HG03159 (cell line): ENCODE results near the gene RPRD2.
"Not testable (repeated sequence)": the region's sequence is repeated elsewhere in the genome, so short reads cannot be mapped to it uniquely, and the experiment has no call there.

ENCODE experiments used
- ATAC-seq: cut with Tn5 transposase; IDR thresholded peaks from one replicate; pipeline ENCODE4 v1.9.1; 2021; ENCODE audit warnings: mild to moderate bottlenecking, moderate library complexity; ENCODE audit not compliant: unreplicated experiment

RPRD2 gene

DNA sequence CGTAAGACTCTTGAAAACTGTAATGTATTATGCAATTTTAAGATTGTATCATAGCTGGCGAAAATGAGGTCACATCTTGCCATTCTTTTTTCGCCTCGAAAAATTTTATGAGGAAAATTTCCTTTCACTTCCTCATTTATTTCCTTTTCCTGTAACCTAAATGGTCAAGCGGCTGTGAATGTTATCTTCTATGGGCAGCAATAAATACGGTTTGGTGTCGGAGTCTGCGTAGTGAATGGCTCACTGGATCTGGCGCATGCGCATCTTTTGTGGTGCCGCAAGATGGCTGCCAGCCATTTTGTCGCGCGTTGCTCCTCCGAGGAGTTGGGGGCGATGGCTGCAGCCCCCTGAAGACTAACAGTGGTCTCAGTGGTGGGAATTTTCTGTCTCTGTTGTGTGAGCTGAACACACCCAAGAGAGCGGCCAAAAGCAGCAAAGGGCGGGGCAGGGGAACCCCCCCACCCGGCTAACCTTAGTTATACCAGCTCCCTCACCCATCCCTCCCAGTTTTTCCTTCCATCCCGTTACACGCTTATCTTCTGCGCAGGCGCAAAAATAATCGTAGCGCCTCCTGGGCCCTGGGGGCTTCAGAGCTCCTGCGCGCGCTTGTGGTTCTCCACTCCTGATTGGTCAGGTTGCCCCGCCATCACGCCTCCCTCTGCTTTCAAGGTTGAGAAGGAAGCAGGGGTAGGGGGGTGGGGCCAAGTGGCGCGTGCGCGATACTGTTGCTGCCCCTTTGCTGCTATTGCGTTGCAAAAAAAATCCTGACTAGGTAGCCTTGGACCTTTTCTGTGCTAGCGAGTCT is at the start of gene RPRD2:
TSS of gene RPRD2 (plus strand) at position 722 of the 805 bp plus-strand sequence. CDS start 568 bp downstream, outside the sequence.
- ATAC-seq = peak; percentile 76

DNA sequence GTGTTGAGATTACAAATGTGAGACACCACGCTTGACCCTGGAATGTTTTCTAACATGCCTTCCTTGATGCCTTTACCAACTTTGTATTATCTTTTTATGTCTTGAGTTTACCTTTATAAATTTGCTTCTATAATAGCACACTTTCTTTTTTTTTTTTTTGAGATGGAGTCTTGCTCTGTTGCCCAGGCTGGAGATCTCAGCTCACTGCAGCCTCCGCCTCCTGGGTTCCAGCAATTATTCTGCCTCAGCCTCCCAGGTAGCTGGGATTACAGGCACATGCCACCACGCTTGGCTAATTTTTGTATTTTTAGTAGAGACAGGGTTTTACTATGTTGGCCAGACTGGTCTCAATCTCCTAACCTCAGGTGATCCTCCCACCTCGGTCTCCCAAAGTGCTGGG is 49.3 kb upstream of the RPRD2 start:
- ATAC-seq = not testable (repeated sequence)

DNA sequence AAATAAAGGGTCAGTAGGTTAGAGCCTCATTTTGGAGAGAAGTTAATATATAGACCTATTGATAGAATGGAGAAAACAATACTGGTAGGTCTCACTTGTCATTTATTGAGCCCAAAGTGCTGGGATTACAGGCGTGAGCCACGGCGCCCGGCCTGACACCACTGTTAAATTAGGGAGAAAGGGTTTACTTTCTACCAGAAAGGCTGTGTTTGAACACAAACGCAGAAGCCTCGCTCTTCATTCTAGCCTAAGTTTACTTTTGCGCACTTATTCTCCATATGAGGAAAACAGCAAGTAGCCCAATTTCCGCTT is 43.3 kb upstream of the RPRD2 start:
- ATAC-seq = no peak

DNA sequence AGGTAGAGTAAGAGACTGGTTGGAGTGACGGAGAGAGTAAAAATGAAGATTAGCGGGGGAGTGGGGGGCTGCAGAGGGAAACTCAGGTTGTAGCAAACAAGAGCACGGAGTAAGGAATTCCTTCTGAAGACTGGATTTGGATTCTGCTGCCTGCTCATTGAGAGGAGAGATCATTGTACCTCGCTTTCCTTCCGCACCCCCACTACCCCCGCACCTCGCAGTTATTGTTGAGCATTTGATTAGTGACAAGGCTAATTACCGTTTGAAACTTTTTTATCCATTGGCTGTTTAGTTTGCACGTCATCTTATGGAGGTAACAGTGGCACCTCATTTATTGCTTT is 42.2 kb upstream of the RPRD2 start:
- ATAC-seq = peak; percentile 2

DNA sequence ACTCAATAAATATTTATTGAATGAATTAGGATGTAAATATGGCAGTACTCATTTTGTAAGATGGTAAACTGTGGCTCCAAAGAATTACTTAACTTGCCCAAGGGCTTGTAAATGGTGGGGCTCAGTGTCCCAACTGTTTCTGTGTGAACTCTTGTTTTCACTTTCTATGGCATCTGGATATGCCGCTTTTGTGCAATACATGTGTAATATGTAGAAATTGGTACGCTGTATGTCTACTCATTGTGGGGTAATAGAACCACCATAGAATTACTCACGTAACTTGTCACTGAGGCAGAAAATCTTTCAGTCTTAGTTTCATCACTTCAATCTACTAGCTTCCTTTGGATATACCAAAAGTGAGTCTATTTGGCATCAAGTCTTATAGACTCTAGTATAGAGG is 41.6 kb upstream of the RPRD2 start:
- no peak for ATAC-seq

DNA sequence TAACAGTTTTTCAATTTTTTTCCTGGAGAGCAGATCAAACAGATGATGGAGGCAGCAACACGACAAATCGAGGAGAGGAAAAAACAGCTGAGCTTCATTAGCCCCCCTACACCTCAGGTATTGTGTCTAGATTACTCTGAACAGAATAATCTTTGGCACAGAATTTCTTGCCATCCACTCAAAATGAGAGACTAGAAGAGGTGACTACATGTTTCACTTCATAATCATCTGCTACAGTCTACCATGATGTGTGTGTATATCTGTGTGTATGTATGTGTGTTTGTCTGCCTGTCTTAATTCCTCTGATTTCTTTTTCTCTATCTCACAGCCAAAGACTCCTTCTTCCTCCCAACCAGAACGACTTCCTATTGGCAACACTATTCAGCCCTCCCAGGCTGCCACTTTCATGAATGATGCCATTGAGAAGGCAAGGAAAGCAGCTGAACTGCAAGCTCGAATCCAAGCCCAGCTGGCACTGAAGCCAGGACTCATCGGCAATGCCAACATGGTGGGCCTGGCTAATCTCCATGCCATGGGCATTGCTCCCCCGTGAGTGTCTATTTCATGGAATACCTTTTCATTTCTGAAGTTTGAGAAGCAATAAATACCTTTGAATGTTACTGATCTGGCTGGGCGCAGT is 31.2 kb upstream of the RPRD2 start:
- ATAC-seq = no peak

DNA sequence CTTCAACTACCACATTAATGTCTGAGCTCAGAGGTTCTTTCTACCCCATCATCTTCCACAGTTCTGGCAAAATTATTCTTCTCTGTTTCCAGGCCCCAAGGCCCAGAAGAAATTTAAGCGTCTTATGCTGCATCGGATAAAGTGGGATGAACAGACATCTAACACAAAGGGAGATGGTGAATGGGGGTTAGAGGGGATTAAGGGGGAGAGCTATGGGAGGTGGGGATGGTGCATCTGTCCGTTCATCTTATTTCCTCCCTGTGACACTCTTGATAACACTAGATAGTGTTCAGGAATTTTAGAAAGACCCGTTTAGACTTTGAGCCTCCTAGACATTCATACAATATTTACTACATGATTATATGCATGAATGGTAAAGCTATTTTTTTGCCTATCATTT is 17.6 kb upstream of the RPRD2 start:
- no peak for ATAC-seq

DNA sequence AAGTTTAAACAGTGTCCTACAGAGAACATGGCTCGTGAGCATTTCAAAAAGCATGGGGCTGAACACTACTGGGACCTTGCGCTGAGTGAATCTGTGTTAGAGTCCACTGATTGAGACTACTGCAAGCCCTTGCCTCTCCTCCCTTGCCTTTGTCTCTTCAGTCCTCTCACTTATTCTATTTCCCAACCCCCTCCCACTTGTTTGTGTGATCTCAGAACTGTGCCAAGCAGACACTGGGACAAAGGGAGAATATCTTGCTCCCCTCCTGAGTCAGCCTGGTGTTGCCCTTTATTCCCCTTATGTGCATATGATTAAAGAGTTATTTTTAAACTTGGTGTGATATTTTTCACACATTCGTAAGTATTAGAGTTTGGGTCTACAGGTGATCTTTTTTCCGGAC is 11.1 kb upstream of the RPRD2 start:
- ATAC-seq = no peak

DNA sequence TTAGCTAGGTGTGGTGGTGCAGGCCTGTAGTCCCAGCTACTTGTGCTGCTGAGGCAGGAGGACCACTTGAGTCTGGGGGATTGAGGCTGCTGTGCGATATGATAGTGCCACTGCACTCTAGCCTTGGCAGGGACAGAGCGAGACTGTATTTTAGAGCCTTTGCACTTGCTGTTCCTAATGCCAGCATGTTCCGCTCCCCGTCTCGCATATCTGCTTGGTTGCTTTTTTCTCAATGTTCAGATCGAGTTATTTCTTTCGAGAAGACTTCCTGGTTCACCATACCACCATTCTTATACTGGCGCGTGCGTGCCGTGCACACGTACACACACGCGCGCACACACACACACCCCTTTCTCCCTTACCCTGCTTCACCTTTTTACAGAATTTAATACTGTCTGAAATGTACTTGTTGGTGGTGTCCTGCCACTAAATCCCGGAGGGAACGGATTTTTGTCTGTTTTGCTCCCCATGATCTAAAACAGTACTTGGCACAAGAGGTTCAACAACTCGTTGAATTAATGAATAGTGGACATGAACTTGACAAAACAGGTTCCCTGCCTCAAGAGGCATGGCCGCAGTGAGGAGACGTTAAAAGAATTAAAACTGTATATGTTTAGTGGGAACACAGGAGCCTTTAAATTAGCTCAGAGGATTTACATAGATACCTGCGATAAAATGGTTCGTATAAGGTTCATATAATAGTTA is 1.1 kb upstream of the RPRD2 start:
- no peak for ATAC-seq

DNA sequence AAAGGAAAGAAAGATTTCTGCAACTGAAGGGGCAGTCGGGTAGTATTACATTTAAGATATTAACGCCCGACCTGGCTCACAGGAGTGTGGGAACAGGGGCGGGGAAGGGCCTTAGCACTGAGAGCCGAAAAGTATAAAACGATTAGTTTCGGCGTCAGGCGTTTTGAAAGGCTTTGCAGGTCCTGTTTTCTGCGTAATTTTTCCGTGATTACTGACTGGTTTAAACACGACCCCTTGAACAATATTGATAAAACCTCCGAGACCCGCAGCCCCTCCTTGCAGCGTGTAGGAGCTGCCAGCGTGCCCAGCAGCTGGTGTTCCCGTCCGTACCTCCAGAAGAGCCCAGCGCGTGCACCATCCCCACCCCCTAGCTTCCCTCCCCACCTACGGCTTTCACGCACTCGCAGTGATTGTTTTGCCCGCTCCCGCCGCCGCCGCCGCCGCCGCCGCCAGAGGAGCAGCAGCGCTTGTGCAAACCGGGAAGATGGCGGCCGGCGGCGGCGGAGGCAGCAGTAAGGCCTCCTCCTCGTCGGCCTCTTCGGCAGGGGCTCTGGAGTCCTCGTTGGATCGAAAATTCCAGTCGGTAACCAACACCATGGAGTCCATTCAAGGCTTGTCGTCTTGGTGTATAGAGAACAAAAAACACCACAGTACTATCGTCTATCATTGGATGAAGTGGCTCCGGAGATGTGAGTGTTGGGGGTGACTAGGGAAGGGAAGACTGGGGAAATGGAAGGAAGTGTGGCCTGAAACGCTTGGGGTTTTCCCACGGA is 470 bp downstream of the RPRD2 start:
- ATAC-seq = peak; percentile 16

DNA sequence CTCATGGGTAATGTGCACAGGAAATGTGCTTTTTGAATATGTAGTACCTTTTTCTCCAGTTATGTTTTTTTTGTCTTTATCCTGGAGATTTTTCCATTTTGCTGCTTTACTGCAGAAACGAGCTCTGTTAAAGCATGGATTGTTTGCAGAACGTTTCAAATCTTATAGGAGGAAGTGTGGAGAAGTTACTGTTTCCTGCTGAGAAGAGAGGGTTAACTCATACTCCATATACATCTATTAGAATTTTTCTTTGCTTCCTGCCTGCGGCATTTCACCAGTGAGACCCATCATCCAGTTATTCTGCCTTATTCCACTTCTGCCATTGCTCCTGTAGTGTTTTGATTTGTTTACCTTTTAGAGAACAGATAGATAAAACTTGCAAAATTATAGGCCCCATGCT is 2.0 kb downstream of the RPRD2 start:
- ATAC-seq = no peak

DNA sequence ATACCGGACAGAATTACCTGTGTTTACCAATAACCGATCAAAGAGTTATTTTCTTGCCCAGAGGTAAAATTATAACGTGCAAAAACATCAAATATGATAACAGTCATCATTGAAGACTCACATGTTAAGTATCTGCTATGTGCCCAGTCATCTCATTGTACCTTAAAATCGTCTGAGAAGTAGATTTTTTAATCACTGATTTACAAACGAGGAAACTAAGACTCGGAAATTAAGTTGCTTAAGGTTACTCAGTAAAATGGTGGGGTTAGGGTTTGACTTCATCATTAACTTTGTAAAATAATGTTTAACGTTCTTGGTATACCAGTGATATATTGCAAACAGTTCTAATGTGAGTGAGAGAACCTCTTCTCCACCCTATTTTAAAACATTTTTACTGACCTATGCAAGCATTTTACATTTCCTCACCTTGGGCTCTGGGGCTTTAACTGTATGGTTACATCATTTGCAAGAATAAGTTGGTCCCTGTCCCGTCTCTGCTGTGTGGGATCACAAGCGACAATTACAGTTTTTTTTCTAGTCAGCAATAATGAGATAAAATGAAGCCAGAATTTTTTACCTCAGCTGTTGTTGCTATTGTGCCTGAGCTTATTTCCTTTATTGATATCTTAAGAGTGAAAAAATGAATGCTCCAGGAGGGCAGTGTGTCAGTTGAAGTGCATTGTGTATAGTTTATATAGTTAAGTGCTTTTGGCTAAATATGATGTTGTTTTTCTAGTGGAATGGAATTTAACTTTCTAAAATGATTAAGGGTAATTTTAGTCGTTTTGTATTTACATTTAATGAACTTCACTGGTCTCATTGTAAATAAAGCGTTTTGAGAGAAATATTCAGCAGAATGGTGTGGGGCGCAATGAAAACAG is 2.7 kb downstream of the RPRD2 start:
- no peak for ATAC-seq

DNA sequence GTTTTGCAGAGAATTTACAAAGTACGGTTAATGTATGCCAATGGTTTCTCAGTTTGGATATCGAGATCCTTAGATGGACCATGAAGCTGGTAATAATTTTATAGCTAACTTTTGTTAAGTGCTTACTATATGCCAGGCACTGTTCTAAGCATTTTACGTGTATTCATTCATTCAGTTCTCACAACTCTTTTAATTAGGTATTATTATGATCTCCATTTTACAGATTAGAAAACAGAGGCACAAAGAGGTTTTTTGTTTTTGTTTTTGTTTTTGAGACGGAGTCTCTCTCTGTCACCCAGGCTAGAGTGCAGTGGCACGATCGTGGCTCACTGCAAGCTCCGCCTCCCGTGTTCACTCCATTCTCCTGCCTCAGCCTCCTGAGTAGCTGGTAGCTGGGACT is 7.2 kb downstream of the RPRD2 start:
- no peak for ATAC-seq

DNA sequence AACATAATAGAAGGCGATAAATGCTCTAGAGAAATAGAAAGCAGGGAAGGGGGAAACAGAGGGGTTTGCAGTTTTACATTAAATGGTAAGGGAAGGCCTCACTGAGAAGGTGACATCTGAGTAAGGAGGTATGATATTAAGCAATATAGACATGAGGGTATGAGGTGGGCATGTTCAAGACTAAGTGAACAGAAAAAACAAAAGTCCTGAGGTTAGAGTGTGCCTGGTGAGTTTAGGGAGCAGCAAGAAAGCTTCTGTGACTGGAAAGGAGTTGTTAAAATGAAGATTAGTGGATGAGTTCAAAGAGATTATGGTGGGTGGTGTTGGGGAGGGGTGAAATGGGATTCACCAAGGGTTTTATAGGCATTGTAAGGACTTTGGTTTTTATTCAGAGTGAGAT is 8.6 kb downstream of the RPRD2 start:
- no peak for ATAC-seq

DNA sequence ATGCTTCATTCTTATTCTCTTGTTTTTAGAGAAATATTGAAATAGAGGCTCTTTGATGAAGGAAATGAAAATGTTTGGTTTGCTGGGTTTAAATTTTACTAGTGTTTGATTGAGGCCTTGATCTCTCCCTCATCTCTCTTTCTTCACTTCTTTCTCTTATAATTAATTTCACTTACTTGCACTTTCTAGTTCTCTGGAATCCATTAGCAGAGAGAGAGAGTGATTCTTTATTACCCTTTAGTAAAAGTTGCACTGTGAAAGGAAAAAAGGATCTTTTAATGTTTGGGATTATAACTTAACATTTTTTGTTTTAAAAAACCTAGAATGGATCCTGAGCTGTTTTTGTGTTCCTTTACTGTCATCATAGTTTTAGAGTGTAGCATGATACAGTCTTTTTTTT is 12.2 kb downstream of the RPRD2 start:
- ATAC-seq = no peak

DNA sequence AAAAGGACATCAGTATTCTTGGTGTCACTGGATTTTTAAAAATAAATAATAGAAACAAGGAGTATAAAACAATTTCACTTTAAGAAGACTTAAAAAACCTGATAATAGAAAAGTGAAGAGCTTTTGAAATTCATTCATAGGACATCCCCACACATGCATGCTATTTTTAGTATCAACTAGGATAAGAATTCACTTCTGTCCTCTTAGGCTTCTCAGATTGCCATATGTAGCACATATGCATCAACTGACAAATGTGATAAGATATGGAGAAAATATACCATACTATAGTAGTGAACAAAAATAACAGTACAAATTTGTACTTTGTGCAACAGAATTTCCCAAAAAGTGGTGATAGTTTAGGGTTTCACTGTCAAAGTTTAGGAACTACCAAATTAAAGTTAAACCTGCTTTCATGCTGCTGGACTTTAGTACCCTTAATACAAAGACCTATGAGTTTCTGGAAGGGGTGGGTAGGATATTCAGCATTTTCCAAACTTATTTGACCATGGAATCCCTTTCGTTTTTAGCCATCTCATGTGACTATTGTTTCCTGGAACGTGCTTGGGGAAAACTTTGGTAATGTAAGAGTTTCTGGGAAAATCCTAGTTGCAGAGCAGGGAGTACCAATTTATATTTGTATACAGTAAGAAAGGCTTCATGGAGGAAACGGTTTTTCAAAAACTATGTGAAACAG is 19.8 kb downstream of the RPRD2 start:
- no peak for ATAC-seq

DNA sequence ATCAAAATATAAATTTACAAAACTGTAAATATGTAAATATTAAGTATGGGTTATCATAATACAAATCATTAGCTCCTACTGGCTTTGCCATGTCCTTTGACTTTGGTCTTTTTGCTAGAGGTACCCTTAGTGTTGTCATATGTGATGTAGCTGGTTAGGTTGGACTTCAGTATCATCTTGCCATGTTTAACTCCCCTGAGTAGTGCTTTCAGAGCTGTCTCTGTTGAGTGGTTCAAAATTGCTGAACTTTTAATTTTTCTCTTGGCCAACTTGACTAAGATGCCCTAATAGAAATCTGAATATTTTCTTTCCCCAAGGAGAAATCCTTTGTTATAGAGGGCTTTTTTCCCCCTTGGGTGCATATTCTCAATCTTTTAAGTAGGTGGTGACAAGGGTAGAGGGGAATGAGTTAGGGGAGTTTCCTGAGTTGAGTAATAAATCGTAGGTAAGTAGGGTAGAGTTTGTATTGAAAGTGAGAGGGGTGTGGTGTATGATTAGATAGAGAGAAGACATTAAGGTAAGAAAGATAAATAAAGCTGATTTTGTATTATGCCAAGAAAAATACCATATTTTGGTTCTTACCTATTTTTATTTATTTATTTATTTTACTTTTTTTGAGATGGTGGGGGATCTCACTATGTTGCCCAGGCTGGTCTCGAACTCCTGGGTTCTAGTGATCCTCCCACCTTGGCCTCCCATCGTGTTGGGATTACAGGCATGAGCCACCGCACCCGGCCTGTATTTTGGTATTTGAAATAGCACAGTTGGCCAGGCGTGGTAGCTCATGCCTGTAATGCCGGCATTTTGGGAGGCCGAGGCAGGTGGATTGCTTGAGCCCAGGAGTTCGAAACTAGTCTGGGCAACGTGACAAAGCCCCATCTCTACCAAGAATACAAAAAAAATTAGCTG is 21.8 kb downstream of the RPRD2 start:
- ATAC-seq = no peak

DNA sequence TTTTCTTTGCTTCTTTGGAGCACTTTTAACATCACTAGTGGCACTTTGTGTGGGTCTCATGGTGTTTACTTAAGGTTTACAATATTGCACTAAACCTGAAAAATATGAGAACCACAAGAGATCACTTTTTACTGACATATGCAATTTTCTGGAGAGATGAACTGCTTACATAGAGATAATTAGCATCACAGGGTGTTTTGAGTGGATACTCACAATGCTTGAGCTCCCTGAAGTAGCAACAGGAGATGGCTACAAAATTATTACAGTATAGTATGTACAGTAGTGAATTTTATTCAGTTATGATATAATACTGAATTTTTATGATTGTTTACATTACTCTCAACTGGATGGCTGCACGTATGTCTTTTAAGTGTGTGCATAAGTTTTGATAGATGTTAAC is 22.6 kb downstream of the RPRD2 start:
- ATAC-seq = no peak

DNA sequence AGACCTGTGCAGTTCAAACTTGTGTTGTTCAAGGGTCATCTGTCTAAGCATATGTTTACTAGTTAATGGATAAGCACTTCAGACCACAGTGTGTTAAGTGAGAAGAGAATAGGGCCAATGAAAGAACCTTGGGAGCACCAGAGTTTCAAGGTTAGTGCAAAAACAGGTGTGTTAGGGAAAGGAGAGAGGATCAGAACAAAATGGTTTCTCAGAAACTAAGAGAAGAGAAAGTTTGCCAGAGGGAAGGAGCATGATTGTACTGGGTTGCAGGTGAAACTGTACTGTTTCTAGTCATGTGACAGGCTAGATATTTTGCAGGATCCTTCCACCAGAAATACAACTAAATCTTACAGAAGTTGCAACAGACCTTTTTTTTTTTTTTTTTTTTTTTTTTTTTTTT is 23.3 kb downstream of the RPRD2 start:
- ATAC-seq = no peak
